SK-N-SH treated with all-trans-retinoic acid at 6 μM for 48 hours (cell line): ENCODE data around the gene OBSCN.

Source experiments
- GLIS3 ChIP-seq: fragments of 250-450 bp; sonication (Bioruptor Pico); IDR thresholded peaks from 2 replicates; pipeline ENCODE4 v1.5.0; 2020; ENCODE audit warnings: mild to moderate bottlenecking, moderate library complexity
- OSR1 ChIP-seq: fragments of 250-450 bp; sonication (Bioruptor Pico); IDR thresholded peaks from 2 replicates; pipeline ENCODE4 v1.8.0; 2022; ENCODE audit warnings: moderate library complexity, mild to moderate bottlenecking, inconsistent platforms
- PATZ1 ChIP-seq: fragments of 250-450 bp; sonication (Bioruptor Pico); IDR thresholded peaks from 2 replicates; pipeline ENCODE4 v1.8.0; 2020; ENCODE audit warnings: mild to moderate bottlenecking, moderate library complexity, borderline replicate concordance
- SNAI2 ChIP-seq: fragments of 250-450 bp; sonication (Bioruptor Pico); IDR thresholded peaks from 2 replicates; pipeline ENCODE4 v1.5.0; 2020; ENCODE audit warnings: mild to moderate bottlenecking, moderate library complexity
- ZFP3 ChIP-seq: fragments of 250-450 bp; sonication (Bioruptor Pico); IDR thresholded peaks from 2 replicates; pipeline ENCODE4 v1.5.0; 2020; ENCODE audit warnings: mild to moderate bottlenecking, moderate library complexity
- ZNF8 ChIP-seq: fragments of 450-650 bp; formaldehyde crosslinking; IDR thresholded peaks from 2 replicates; pipeline ENCODE4 v1.5.0; 2020; ENCODE audit warnings: mild to moderate bottlenecking, moderate library complexity

- TF ChIP-seq PATZ1 (CRISPR knock-in tag): no peak
- TF ChIP-seq SNAI2 (CRISPR knock-in tag): no peak
- TF ChIP-seq OSR1: no peak
- no peak for TF ChIP-seq ZNF8 (CRISPR knock-in tag)
- TF ChIP-seq GLIS3: no peak
- no peak for TF ChIP-seq ZFP3 (CRISPR knock-in tag)
Observed at GRCh38 chr1:228283476-228284147, 75.8 kb downstream of the OBSCN start.
